Upper lobe of left lung (tissue), 4 donors: ENCODE data around the gene LAMP1.
"Not testable (repeated sequence)": the region's sequence is repeated elsewhere in the genome, so short reads cannot be mapped to it uniquely, and the experiment has no call there.

ENCODE experiments used
- EP300 ChIP-seq, 4 donors: sonication (generic); formaldehyde crosslinking; IDR thresholded peaks; one replicate each; pipeline ENCODE4 v1.5.1; 2017; ENCODE audit warnings: antibody characterized with exemption in 4 of 4, control low read depth in 2 of 4
- POLR2AphosphoS5 ChIP-seq, 2 donors: sonication (generic); formaldehyde crosslinking; IDR thresholded peaks; one replicate each; pipeline ENCODE4 v1.5.1; 2017; ENCODE audit warnings: antibody characterized with exemption in 2 of 2
- TF ChIP-seq, protein P1 (sequence below), 6 experiments: fragments of 450-650 bp in 4 of 6; fragments of 200-600 bp in 2 of 6; sonication (generic) in 2 of 6; IDR thresholded peaks; one replicate each; pipeline ENCODE4 v1.5.1; 2016 to 2019; ENCODE audit warnings: antibody characterized with exemption in 6 of 6

GRCh38 chr13:113314112-113314511 lies 17.1 kb downstream of the LAMP1 start:
- TF ChIP-seq EP300, POLR2AphosphoS5 (IDR thresholded peaks at IDR 0.05): not testable (repeated sequence)
- TF ChIP-seq, protein P1, sequence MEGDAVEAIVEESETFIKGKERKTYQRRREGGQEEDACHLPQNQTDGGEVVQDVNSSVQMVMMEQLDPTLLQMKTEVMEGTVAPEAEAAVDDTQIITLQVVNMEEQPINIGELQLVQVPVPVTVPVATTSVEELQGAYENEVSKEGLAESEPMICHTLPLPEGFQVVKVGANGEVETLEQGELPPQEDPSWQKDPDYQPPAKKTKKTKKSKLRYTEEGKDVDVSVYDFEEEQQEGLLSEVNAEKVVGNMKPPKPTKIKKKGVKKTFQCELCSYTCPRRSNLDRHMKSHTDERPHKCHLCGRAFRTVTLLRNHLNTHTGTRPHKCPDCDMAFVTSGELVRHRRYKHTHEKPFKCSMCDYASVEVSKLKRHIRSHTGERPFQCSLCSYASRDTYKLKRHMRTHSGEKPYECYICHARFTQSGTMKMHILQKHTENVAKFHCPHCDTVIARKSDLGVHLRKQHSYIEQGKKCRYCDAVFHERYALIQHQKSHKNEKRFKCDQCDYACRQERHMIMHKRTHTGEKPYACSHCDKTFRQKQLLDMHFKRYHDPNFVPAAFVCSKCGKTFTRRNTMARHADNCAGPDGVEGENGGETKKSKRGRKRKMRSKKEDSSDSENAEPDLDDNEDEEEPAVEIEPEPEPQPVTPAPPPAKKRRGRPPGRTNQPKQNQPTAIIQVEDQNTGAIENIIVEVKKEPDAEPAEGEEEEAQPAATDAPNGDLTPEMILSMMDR (IDR thresholded peaks at IDR 0.05): not testable (repeated sequence)
